Activated T-cell treated with anti-CD3 and anti-CD28 coated beads, Interleukin-2, amount 50 U/mL, for 4 hours (primary cell): ENCODE measurements around the gene LONP1. TPM values are rescaled to one million over a fixed set of nuclear protein-coding genes. Genes with fewer than 3 reads are reported as not detected.
"Not testable (repeated sequence)": the region's sequence is repeated elsewhere in the genome, so short reads cannot be mapped to it uniquely, and the experiment has no call there.

ENCODE experiments used
- ATAC-seq, 2 donors: fragments of 200-7000 bp; cut with Tn5 transposase; one replicate each; pipeline ENCODE4 v1.10.0; 2021
- DNase-seq: peaks from one replicate; pipeline ENCODE4 v3.0.0-alpha.2; 2020
- H3K27me3 Mint-ChIP-seq: one replicate; pipeline ENCODE4 v1.8.0; 2021; ENCODE audit warnings: low read depth, mixed read lengths
- H3K36me3 Mint-ChIP-seq: one replicate; pipeline ENCODE4 v1.8.0; 2022; ENCODE audit warnings: mixed read lengths; ENCODE audit not compliant: insufficient read depth
- H3K4me1 Mint-ChIP-seq: one replicate; pipeline ENCODE4 v1.8.0; 2021; ENCODE audit warnings: low read depth, mixed read lengths
- H3K4me3 Mint-ChIP-seq: one replicate; pipeline ENCODE4 v1.8.0; 2021; ENCODE audit warnings: mild to moderate bottlenecking, moderate library complexity, mixed read lengths
- H3K9me3 Mint-ChIP-seq: one replicate; pipeline ENCODE4 v1.8.0; 2021; ENCODE audit warnings: mixed read lengths
- total RNA-seq, 3 donors: library from RNA; stranded (reverse); gene quantifications; one replicate each; pipeline ENCODE4 v1.2.1, GENCODE V29; 2021

The LONP1 gene
- total RNA-seq, result 100 to 1,000 TPM; 286 to 342 (median 328) TPM

GRCh38 chr19:5719961-5720790, at the start of gene LONP1, which contains the start of gene CATSPERD:
Gene LONP1 (minus strand): TSS chr19:5720146. CDS start chr19:5720132, 14 bp downstream.
Gene CATSPERD (plus strand): TSS chr19:5720637. CDS start chr19:5720738, 101 bp downstream.
- Mint-ChIP-seq H3K9me3 (no peaks in the 10 kb centered on the region), H3K4me3 (peak within 1 kb of the TSS; percentile 93), H3K36me3 (peaks cover 18% of the 10 kb centered on the region)

GRCh38 chr19:5767949-5768348, 48.0 kb upstream of the LONP1 start:
- no peak for ATAC-seq
- H3K9me3 Mint-ChIP-seq, result no peaks in the 10 kb centered on the region
- DNase-seq, result no peak
- H3K27me3 Mint-ChIP-seq, result peaks cover 2% of the 10 kb centered on the region
- no peak overlapping the region for H3K4me3 Mint-ChIP-seq
- H3K4me1 Mint-ChIP-seq, result no peaks in the 10 kb centered on the region
- H3K36me3 Mint-ChIP-seq, result no peaks in the 10 kb centered on the region

More at GRCh38 chr19:5719961-5720790, at the start of gene LONP1, which contains the start of gene CATSPERD:
- Mint-ChIP-seq H3K4me1 (peaks cover 31% of the 10 kb centered on the region), H3K27me3 (no peaks in the 10 kb centered on the region)
- peak; percentile 97 for DNase-seq
- ATAC-seq, result peak; percentile 81 to 89

GRCh38 chr19:5765220-5765619, 45.3 kb upstream of the LONP1 start:
- DNase-seq (no peak), ATAC-seq (no peak)
- Mint-ChIP-seq H3K27me3 (peaks cover 2% of the 10 kb centered on the region), H3K4me1 (no peaks in the 10 kb centered on the region), H3K4me3 (no peak overlapping the region), H3K36me3 (no peaks in the 10 kb centered on the region), H3K9me3 (no peaks in the 10 kb centered on the region)

- no peaks in the 10 kb centered on the region for H3K36me3 Mint-ChIP-seq
- H3K4me3 Mint-ChIP-seq, result no peak overlapping the region
- peaks cover 6% of the 10 kb centered on the region for H3K27me3 Mint-ChIP-seq
- no peaks in the 10 kb centered on the region for H3K9me3 Mint-ChIP-seq
- no peaks in the 10 kb centered on the region for H3K4me1 Mint-ChIP-seq
- DNase-seq, result no peak
- no peak for ATAC-seq
These were observed 42.8 kb upstream of the LONP1 start for GRCh38 chr19:5762608-5763217.

- ATAC-seq (no peak), DNase-seq (no peak)
- no peaks in the 10 kb centered on the region for H3K36me3 Mint-ChIP-seq
- H3K4me3 Mint-ChIP-seq, result no peak overlapping the region
- H3K27me3 Mint-ChIP-seq, result peaks cover 8% of the 10 kb centered on the region
- no peaks in the 10 kb centered on the region for H3K4me1 Mint-ChIP-seq
- H3K9me3 Mint-ChIP-seq, result no peaks in the 10 kb centered on the region
These were observed 33.8 kb upstream of the LONP1 start for GRCh38 chr19:5753743-5754142.

GRCh38 chr19:5751709-5752108, 31.8 kb upstream of the LONP1 start:
- Mint-ChIP-seq H3K27me3 (peaks cover 6% of the 10 kb centered on the region), H3K4me1 (no peaks in the 10 kb centered on the region), H3K4me3 (no peak overlapping the region), H3K36me3 (no peaks in the 10 kb centered on the region), H3K9me3 (no peaks in the 10 kb centered on the region)
- DNase-seq, result no peak
- ATAC-seq, result no peak

GRCh38 chr19:5749505-5749904, 29.6 kb upstream of the LONP1 start:
- ATAC-seq (no peak), DNase-seq (no peak)
- H3K36me3 Mint-ChIP-seq, result no peaks in the 10 kb centered on the region
- H3K9me3 Mint-ChIP-seq, result no peaks in the 10 kb centered on the region
- peaks cover 2% of the 10 kb centered on the region for H3K27me3 Mint-ChIP-seq
- no peak overlapping the region for H3K4me3 Mint-ChIP-seq
- H3K4me1 Mint-ChIP-seq, result no peaks in the 10 kb centered on the region

- H3K9me3 Mint-ChIP-seq, H3K27me3 Mint-ChIP-seq, ATAC-seq, H3K4me1 Mint-ChIP-seq, H3K36me3 Mint-ChIP-seq, H3K4me3 Mint-ChIP-seq, DNase-seq: not testable (repeated sequence)
These were observed 29.0 kb upstream of the LONP1 start for GRCh38 chr19:5748920-5749319.

- not testable (repeated sequence) for H3K36me3 Mint-ChIP-seq, DNase-seq, H3K4me1 Mint-ChIP-seq, H3K27me3 Mint-ChIP-seq, ATAC-seq, H3K4me3 Mint-ChIP-seq, H3K9me3 Mint-ChIP-seq
These were observed 25.1 kb upstream of the LONP1 start for GRCh38 chr19:5744999-5745398.

GRCh38 chr19:5743630-5744029, 23.7 kb upstream of the LONP1 start:
- ATAC-seq, result no peak
- no peaks in the 10 kb centered on the region for H3K4me1 Mint-ChIP-seq
- DNase-seq, result no peak
- peaks cover 6% of the 10 kb centered on the region for H3K27me3 Mint-ChIP-seq
- H3K4me3 Mint-ChIP-seq, result no peak overlapping the region
- H3K9me3 Mint-ChIP-seq, result no peaks in the 10 kb centered on the region
- no peaks in the 10 kb centered on the region for H3K36me3 Mint-ChIP-seq

- Mint-ChIP-seq H3K27me3 (peaks cover 4% of the 10 kb centered on the region), H3K9me3 (no peaks in the 10 kb centered on the region), H3K36me3 (no peaks in the 10 kb centered on the region), H3K4me3 (no peak overlapping the region), H3K4me1 (no peaks in the 10 kb centered on the region)
- DNase-seq (no peak), ATAC-seq (no peak)
These were observed 22.1 kb upstream of the LONP1 start for GRCh38 chr19:5742051-5742450.

GRCh38 chr19:5738423-5738822, 18.5 kb upstream of the LONP1 start:
- ATAC-seq, result no peak
- no peak overlapping the region for H3K4me3 Mint-ChIP-seq

GRCh38 chr19:5733172-5733571, 13.2 kb upstream of the LONP1 start:
- not testable (repeated sequence) for ATAC-seq, H3K4me1 Mint-ChIP-seq, DNase-seq, H3K36me3 Mint-ChIP-seq, H3K4me3 Mint-ChIP-seq, H3K9me3 Mint-ChIP-seq, H3K27me3 Mint-ChIP-seq

More at GRCh38 chr19:5738423-5738822, 18.5 kb upstream of the LONP1 start:
- no peaks in the 10 kb centered on the region for H3K36me3 Mint-ChIP-seq
- peaks cover 7% of the 10 kb centered on the region for H3K27me3 Mint-ChIP-seq
- DNase-seq, result no peak
- H3K9me3 Mint-ChIP-seq, result no peaks in the 10 kb centered on the region
- no peaks in the 10 kb centered on the region for H3K4me1 Mint-ChIP-seq

GRCh38 chr19:5727453-5728050, 7.6 kb upstream of the LONP1 start:
- H3K4me3 Mint-ChIP-seq, result no peak overlapping the region
- H3K9me3 Mint-ChIP-seq, result no peaks in the 10 kb centered on the region
- DNase-seq (no peak), ATAC-seq (no peak)
- H3K36me3 Mint-ChIP-seq, result no peaks in the 10 kb centered on the region
- no peaks in the 10 kb centered on the region for H3K4me1 Mint-ChIP-seq
- no peaks in the 10 kb centered on the region for H3K27me3 Mint-ChIP-seq
